Activated CD4-positive, alpha-beta T cell treated with anti-CD3 and anti-CD28 coated beads for 48 hours (primary cell): ENCODE results near the gene MSI2.

Experiments
- DNase-seq: peaks from one replicate; pipeline ENCODE4 v3.0.0-alpha.2; 2020

Gene MSI2

GRCh38 chr17:57515662-57516211 lies 259.4 kb downstream of the MSI2 start:
- no peak for DNase-seq

- no peak for DNase-seq
These were observed 260.2 kb downstream of the MSI2 start for GRCh38 chr17:57516290-57517230.

- DNase-seq: no peak
These were observed 260.9 kb downstream of the MSI2 start for GRCh38 chr17:57517273-57517631.

- DNase-seq: no peak
These were observed 261.5 kb downstream of the MSI2 start for GRCh38 chr17:57517632-57518456.

GRCh38 chr17:57518587-57519581 lies 262.6 kb downstream of the MSI2 start:
- DNase-seq: no peak

GRCh38 chr17:57519800-57520199 lies 263.5 kb downstream of the MSI2 start:
- no peak for DNase-seq

GRCh38 chr17:57521606-57522005 lies 265.3 kb downstream of the MSI2 start:
- no peak for DNase-seq

GRCh38 chr17:57522042-57523005 lies 266.0 kb downstream of the MSI2 start:
- no peak for DNase-seq

- no peak for DNase-seq
These were observed 267.8 kb downstream of the MSI2 start for GRCh38 chr17:57523926-57524632.

- no peak for DNase-seq
These were observed 268.7 kb downstream of the MSI2 start for GRCh38 chr17:57524839-57525568.

- DNase-seq: no peak
These were observed 271.1 kb downstream of the MSI2 start for GRCh38 chr17:57527221-57528057.

- DNase-seq: no peak
These were observed 271.7 kb downstream of the MSI2 start for GRCh38 chr17:57528058-57528451.

- no peak for DNase-seq
These were observed 273.7 kb downstream of the MSI2 start for GRCh38 chr17:57530026-57530425.

- DNase-seq: no peak
These were observed 274.2 kb downstream of the MSI2 start for GRCh38 chr17:57530508-57530907.

GRCh38 chr17:57531078-57531477 lies 274.8 kb downstream of the MSI2 start:
- DNase-seq: no peak

GRCh38 chr17:57531648-57532504 lies 275.6 kb downstream of the MSI2 start:
- DNase-seq: no peak

- DNase-seq: no peak
These were observed 276.2 kb downstream of the MSI2 start for GRCh38 chr17:57532556-57532955.

- no peak for DNase-seq
These were observed 276.6 kb downstream of the MSI2 start for GRCh38 chr17:57532966-57533365.
